NCI-H345 (cell line): ENCODE measurements around the gene ZNF827.

Experiments
- DNase-seq: peaks from one replicate; lab custom pipeline; 2025; lab: John Stamatoyannopoulos, UW

ZNF827 gene

DNA sequence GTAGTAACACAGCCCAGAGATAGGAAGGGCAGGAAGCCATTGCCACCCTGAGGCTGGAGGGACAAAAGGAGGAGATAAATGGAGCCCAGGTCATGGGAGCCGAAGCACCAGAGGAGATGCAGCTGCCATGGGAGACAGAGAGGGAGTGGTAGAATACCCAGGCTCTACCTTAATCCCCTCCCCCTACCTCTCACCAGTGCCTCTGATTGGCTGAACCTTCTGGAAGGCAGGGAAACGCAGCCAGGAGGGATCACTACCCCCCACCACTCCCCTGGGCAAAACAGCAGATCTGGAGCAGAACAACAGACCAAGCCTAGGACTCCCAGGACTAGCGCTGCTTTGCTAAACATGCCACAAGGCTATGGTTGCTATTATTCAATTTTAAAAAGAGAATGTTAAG lies 114.2 kb downstream of the ZNF827 start:
- DNase-seq, result no peak

DNA sequence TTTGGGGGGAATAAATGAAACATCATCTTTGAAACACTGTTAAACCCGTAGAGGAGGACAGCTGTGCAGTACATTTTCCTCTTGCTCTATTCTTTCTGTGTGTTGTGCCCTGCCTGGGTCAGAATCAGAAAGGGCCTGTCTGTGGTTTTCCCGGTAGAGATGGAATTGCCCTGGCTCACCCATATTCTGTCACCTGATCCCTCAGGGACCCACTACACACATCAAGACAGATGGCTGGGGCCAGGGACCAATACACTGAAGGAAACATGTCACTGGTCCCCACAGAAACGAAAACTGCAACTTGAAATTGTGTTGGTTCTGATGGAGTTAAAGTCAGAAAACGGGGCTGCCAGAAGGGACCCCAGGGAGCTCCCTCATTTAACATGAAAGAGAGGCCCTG lies 114.9 kb downstream of the ZNF827 start:
- no peak for DNase-seq

DNA sequence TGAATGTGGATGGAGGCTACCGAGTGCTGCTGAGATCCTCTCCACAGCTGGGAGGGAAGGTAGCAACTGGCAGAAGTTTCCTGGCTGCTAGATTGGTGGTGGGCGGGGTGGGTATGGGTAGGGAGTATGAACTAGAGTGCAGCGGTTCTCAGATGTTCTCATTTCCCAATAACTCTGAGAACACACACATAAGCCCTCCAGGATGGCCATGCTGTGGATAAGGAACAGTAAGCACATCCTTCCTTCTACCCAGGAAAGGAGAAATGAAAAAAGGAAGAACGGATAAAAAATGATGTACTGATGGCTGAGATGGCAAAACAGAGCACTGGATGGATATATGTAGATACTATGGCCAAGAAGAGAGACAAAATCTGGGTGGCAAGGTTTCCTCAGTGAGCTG lies 116.0 kb downstream of the ZNF827 start:
- DNase-seq, result no peak

DNA sequence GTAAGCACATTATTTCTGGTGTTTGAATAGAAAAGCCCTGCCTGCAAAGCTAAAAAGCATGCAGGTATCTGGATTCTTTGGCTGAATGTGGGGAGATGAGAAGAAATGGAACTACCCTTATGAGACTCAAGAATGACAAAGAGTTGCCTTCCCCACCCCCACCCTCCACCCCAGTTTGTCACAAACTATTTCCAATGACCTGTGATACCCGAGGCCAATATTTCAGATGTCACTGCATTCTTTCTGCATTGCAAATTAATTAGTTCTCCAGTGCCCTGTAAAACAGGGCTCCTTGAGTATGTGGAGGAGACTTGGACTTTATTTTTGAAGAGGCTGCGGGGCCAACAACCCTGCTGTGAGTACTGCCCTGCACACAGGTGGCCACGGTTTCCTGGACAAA lies 116.4 kb downstream of the ZNF827 start:
- DNase-seq, result no peak

DNA sequence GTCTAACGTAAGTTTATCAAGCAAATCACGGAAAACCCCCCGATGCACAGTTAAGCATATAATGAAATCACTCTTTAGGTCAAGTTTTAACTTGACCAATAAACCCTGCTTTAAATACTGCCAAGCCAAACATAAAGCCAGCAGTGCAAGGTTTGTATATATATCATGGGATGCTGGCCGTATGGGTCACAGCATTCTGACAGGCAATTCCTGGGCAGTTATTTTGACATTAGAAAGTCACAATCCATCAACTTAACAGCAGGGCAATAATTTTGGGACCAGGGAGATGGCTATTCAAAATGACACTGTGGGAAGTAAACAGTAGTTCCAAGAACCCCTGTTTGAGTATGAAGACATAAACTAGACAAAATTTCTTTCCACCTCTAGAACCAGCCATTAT lies 116.9 kb downstream of the ZNF827 start:
- no peak for DNase-seq

DNA sequence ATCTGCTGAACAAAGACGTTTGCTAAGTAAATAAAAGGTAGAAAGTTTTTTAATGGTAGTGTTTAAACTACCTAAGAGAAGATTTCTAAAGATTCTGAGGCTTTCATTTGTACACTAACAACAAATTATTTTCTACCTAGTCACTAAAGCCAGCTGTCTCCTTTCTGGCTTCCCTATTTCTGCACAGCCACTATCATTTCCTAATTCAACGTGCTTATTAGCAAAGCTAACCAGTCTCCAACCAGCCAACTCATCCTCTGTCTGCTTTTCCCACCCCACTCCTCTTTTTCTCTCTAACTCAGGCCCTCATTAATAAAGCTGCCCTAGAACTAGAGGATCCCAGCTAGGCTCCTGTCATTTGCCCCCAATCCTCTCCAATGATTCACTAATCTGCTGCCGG lies 118.2 kb downstream of the ZNF827 start:
- DNase-seq, result no peak

DNA sequence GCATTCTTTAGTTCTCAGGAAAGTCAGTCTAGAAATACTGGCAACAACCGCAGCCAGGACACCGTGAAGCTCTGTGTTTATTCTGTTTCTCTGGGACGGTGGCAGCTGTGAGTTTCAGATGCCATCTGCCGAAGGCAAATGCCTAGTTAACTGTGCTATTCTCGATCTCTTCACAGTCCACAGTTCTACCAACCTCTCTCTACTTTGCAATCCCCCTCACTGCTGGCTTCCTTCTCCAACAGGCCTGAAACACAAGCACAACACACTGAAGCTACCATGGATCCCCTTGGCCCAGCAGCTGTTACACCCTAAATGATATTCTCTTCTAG lies 118.8 kb downstream of the ZNF827 start:
- no peak for DNase-seq

DNA sequence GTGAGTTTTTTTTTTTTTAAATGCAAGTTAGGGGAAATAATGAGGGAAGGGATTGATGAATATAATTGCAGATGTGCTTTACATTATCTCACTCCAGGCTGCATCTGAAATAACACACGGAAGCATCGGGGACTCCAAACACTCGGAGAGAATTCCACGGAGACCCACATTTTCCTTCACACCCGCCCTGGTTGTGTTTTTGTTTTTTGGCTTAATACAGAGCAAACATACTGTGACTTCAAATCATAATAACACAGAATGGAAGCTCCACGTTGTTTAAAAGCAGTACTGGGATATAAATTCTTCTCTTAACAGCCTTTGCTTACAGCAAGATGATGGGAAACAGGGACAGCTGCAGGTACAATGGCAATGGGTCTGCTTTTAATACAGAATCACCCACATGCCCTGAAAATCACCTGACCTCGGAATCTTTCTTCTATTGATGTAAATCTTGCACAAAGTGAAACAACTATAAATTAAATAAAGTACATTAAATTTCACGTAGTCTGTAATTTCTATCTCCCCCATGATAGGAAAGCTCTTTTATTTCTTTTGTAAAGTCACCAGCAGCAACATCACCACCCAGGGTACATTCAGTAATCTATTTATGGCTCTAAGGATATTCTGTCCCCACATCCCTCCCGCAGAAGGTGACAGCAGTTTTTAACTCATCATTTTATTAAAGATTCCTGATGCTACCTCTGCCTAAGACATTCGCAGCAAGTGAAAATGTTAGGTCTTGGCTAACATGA lies 119.3 kb downstream of the ZNF827 start:
- DNase-seq, result no peak

DNA sequence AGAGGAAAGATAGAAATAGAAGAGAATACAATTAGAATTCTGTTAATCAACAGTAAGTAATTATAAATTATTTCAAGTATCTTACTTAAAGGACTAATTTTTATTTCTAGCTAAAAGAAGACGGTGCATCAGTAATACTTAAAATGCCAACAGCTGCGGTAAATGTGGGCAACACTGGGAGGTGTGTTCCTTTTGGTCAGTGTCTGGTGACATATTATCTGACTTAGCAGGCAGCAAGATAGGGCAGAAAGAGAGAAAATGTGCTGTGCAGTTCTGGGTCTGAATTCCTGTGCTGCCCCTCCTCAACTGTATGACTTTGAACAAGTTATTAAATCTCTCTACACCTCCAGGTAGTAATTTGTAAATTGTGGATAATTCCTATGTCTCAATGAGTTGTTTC lies 120.6 kb downstream of the ZNF827 start:
- DNase-seq, result no peak

DNA sequence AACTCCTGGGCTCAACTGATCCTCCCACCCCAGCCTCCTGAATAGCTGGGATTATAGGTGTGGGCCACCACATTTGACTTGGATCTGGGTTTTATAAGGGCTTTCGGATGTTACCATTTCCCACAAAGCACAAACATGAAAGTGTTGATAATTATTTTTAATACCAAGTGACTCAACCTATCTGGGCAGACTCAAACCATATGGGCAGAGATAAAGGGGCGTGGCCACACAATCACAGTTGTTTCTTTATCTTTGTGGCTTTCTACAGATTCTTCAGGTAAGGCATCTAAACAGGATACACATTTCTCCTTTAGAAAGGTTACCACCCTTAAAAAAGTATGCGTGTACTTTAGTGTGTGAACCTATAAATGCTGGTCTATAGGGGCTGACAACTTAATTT lies 122.5 kb downstream of the ZNF827 start:
- DNase-seq, result no peak

DNA sequence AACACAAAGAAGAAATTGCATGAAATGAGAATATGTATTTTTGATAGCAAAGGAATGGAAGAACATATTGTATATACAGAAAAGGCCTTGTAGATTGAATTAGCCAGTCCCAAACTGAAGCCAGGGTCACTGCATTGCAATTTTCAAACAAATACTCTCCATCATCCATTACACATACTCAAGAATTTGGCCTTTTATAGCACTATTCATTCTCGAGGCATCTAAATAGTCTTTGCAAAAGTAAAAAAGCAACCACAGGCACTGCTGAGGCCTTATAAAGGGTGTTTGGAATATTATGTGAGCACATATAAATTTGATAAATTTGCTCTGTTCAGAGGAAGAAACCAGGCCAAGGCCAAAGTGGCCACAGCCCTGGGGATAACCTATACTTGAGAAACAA lies 123.0 kb downstream of the ZNF827 start:
- DNase-seq, result no peak

DNA sequence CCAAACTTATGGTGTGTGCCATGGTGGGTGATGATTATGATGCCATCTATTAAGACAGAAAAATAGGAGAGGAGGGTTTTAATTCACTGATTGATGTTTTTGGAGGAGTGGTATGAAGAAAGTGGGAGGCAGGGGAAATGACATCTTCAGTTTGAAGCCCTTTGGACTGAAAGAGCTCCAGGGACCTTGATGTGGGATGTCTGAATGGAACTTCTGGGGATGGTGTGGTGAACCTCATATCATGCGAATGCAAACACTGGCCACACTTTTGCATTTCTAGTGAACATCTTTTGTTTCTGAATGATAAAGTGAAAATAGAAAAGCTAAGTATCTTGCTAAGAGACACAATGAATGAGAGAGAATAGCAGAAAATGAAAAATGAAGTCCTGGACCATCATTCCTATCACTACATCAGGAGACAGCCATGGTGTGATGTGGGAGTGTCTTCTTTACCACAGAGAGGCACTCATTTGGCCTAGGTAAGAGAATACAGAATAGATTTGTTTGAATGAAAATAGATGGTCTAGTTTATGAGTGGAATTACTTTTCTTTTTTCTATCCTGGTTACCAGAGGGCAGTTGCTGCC lies 123.5 kb downstream of the ZNF827 start:
- no peak for DNase-seq

DNA sequence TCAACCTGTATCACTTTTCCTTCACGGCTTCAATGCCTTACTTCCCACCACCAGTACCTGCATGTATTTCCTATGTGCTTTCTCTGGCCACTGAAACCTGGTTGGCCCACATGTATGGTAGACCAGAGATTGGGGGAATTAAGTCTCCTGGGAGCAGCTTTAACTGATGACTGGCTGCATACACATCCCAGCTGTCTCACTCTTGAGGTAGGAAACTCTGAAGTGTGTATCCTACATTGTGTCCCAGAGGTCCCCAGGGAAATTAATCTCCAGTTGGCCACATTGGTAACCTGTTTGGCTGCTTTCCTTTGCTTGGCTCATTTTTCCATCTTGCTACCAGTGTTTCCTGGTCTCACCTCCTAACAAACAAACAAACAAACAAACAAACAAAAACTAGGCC lies 124.4 kb downstream of the ZNF827 start:
- DNase-seq, result no peak

DNA sequence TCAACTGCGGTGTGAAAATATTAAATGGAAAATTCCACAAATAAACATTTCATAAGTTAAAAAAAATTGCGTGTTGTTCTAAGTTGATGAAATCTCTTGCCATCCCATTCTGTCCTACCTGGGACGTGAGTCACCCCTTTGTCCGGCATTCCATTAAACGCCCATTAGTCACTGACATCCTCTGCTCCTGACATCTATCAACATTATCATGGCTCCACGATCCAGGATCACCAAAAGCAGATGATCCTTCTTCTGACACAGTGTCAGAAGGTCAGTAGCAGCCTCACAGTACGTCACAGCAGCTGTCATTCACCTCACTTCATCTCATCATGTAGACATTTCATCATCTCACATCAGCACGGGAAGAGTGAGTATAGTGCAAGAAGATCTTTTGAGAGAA lies 125.7 kb downstream of the ZNF827 start:
- DNase-seq, result no peak

DNA sequence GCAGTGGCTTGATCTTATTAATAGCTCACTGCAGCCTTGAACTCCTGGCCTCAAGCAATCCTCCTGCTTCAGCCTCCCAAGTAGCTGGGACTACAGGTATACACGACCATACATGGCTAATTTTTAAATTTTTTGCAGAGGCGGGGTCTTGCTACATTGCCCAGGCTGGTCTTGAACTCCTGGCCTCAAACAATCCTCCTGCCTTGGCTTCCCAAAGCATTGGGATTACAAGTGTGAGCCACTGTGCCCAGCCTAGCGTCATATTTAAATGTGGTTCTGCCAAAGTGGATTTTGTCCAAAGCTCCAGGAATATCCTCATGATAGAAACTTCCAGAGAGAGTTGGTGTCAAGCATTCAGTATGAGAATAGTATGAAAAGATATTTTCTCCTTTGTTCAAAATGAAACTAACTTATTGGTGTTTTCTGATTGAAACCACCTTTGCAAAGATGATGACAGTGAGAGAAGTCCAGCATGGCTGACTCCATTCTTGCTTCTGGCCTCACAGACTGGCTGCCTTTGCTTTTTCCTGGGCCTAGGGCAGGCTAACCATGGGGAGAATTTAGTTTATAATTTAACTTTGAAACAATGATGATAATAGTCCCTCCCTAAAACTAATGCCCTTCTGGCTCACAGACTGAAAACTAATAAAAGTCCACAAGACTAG lies 129.6 kb downstream of the ZNF827 start:
- DNase-seq, result no peak

DNA sequence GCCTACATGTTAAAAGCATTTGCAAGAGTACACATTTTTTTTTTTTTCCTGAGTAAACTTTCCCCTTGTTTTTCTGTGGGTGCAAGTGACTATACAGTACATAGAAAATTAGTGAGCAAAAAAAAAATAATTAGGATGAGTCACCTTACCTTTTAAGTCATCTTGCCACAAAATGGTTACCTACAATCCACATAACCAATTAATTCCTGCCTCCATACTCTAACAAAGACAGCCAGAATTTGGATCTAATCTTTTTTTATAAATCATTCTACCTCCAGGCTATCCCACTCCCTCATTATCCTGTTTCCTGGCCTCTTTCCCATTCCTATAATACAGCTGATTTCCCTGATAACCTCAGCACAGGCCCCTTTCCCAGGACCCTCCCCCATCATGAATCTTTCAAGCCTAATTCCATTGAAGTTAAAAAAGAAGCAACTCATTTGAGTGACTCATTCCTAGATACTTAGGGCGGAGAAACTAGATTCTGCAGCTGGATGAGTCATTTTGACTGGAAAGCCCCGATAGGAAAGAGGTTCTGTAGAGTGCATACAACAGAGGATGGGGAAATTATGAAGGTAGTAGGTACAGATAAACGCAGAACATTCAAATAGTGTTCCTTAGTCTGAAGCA lies 130.5 kb downstream of the ZNF827 start:
- DNase-seq, result no peak

DNA sequence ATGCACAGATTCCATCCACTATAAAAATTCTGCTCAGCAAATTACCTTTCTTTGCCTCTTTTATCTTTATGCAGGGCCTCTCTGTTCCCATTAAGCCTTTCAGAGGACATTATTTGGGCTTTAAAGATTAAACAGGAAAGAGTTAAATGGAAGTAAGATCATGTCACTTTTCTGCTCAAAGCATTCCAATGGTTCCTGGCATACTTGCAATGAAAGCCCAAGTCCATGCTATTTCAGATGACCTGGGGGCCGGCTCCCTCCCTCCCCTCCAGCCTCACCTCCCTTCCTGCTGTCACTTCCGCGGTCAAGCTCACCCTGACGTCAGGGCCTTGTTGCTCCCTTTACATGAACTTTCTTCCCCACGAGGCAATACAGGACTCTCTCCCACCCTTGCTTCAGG lies 133.1 kb downstream of the ZNF827 start:
- DNase-seq, result no peak

DNA sequence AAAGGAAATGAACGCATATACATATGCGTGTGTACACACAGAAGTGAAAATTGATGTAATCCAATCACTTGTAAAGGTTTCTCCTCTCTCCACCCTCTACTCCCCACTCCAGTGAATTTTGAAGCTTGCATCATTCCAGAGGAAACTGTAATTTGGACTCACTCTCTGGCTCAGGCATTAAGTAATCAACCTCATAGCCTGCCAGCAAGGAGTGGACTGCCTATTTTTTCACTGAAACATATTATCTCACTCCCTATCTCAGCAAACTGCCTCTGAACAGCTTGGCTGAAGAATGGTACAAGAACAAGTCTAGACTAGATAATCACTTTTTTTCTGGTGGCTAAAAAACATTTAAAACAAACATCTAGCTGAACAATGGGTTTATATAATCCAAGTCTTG lies 134.5 kb downstream of the ZNF827 start:
- DNase-seq, result no peak

DNA sequence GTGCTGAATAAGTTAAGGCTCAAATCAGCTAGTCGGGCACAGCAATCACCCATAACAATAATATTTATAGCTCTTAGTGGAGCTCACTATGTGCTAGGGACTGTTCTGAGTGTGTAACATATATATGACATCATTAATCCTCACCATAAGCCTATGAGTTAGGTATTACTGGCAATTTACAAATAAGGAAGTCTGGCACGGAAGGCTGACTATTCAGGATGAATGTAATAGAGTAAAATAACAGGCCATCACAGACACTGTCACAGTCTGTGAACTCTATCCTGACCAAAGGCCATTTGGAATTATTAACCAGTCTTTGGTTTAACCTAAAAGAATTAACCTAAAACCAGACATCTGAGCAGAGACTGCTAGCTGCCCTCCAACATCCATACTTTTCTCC lies 139.4 kb downstream of the ZNF827 start:
- no peak for DNase-seq

DNA sequence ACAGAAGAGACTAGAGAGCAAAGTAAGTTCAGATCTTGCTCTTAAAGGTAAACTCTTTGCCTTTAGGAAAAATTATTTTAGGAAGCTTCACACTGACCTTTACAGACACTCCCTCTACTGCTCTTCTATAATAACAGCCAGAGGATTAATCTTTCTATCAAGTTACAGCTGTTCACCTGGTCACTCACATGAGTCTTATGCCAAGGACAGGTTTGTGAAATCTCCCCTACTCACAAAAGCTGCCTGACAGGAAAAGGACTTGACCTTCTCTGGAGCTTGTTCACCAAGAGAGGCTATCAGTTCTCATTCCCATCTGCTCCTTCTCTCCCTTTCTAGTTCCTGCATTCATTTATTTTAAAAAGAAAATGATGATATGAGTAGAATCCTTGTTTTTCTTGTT lies 141.3 kb downstream of the ZNF827 start:
- no peak for DNase-seq

DNA sequence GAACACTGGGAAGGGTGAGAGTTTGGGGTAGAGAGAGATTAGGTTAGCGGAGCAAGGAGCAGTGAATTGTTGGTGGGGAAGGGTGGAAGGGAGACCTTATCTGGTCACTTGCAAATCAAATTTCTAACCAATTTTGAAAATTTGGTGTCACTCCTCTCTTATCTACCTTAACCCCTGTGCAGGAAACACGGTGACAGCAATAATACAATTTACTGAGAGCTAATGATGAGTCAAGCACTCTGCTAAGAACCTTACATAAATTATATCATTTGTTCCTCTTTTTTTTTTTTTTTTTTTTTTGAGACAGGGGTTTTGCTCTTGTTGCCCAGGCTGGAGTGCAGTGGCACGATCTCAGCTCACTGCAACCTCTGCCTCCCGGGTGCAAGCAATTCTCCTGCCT lies 142.3 kb downstream of the ZNF827 start:
- no peak for DNase-seq

DNA sequence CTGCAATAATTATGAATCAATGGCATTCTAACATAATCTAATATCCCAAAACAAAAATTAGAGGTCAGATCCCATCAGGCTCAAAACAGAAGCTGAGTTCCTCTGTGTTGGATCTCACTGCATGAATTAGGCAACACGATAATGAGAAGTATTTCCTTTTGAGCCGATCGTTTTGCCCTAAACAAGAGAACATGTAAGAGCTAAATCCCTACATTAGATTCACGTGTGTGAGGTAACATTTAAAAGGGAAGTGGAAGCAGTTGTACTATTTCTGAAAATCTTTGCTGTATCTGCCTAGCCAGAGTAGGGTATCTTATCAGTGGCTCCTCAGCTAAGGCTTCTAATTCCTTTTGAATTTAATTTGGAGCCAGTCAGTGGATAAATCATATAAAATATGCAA lies 143.1 kb downstream of the ZNF827 start:
- no peak for DNase-seq

DNA sequence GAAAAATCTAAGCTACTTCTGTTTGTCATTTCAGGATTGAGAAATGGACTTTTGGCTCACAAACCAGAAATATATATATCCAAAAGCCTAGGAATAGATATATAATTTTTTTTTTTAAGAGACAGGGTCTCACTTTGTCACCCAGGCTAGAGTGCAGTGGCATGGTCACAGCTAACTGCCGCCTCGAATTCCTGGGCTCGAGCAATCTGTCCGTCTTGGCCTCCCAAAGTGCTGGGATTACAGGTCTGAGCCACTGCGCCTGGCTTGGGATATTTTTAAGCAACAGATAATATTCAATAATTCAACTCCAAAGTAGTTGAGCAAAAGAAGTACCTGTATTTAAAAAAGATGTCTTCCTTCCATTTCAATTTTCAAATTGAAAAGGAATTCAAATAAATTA lies 146.2 kb downstream of the ZNF827 start:
- DNase-seq, result no peak
